Heart right ventricle (tissue), 16 donors: Measurements from ENCODE around the gene OR10AD1. TPM values are rescaled to one million over a fixed set of nuclear protein-coding genes. Genes with fewer than 3 reads are reported as not detected.

ENCODE experiments used
- ATAC-seq, 8 donors: fragments of 200-7000 bp; cut with Tn5 transposase; one replicate each; pipeline ENCODE4 v1.9.1; 2020; ENCODE audit warnings: mild to moderate bottlenecking in 8 of 8, moderate library complexity in 8 of 8, moderate number of reproducible peaks in 1 of 8
- DNase-seq, 2 donors: peaks; one replicate each; pipeline ENCODE4 v3.0.0-alpha.2; 2020
- H3K27ac ChIP-seq, 10 donors: fragments of 200-600 bp; sonication (generic) in 2 of 10; one replicate each; pipeline versions ENCODE4 v1.5.0 to v1.8.0; 2020 to 2022; ENCODE audit warnings: mild to moderate bottlenecking in 3 of 10
- H3K27me3 ChIP-seq, 7 donors: fragments of 200-600 bp; one replicate each; pipeline ENCODE4 v1.8.0; 2021 to 2022; ENCODE audit warnings: mild to moderate bottlenecking in 2 of 7
- H3K36me3 ChIP-seq, 9 donors: fragments of 200-600 bp; sonication (generic) in 1 of 9; one replicate each; pipeline versions ENCODE4 v1.5.0 to v1.8.0; 2020 to 2022; ENCODE audit warnings: mild to moderate bottlenecking in 2 of 9
- H3K4me1 ChIP-seq, 9 donors: fragments of 200-600 bp; sonication (generic) in 1 of 9; one replicate each; pipeline versions ENCODE4 v1.5.0 to v1.8.0; 2020 to 2022; ENCODE audit warnings: mild to moderate bottlenecking in 4 of 9
- H3K4me3 ChIP-seq, 10 donors: fragments of 200-600 bp; sonication (generic) in 2 of 10; one replicate each; pipeline versions ENCODE4 v1.5.0 to v1.8.0; 2020 to 2022; ENCODE audit warnings: mild to moderate bottlenecking in 7 of 10, moderate library complexity in 2 of 10
- H3K9me3 ChIP-seq, 11 donors: fragments of 200-600 bp in 10 of 11; sonication (generic) in 2 of 11; one replicate each; pipeline versions ENCODE4 v1.5.0 to v1.8.0; 2013 to 2022; ENCODE audit warnings: mild to moderate bottlenecking in 2 of 11, control low read depth in 1 of 11, moderate library complexity in 1 of 11
- CTCF ChIP-seq, 9 donors: fragments of 200-600 bp; sonication (generic) in 2 of 9; IDR thresholded peaks; one replicate each; pipeline versions ENCODE4 v1.5.0 to v1.8.0; 2021 to 2022; ENCODE audit warnings: antibody characterized with exemption in 9 of 9, mild to moderate bottlenecking in 5 of 9, moderate library complexity in 1 of 9
- WGBS, 2 donors: extraction: QIAGEN DNeasy Blood & Tissue Kit; methylation state at CpG; one replicate each; pipeline ENCODE4 v1.1.7; 2013; ENCODE audit warnings: inconsistent platforms in 1 of 2; 5-methylcytosine and 5-hydroxymethylcytosine counted together
- intact Hi-C, 10 donors: fragments of 100-400 bp; cut with DNase I; formaldehyde crosslinking; loops; one replicate each; pipeline versions ENCODE4 v1.11.1 to v1.14.2; 2022
- polyA plus RNA-seq, 2 donors: library from polyadenylated mRNA; stranded (reverse); fragments of 200-250 nt; gene quantifications; one replicate each; pipeline ENCODE4 v1.2.3, GENCODE V29; 2013
- total RNA-seq, 10 donors: library from RNA; stranded (reverse); fragmentation: NEBNext Ultra II Directional in 3 of 10; extraction: Animal tissue kit (Norgen Biotek cat#: 25700) in 3 of 10; gene quantifications; one replicate each; pipeline versions ENCODE4 v1.2.1 to v1.2.4, GENCODE V29; 2021 to 2023
- donor health status: Arrhythmogenic right ventricular cardiomyopathy.
- donor health status: ischemic (EF 13 %, LVEDD 7.1; RV severe dilation, severe dysfunction).
- donor health status: healthy with polysubstance abuse.
- donor health status: DM: no; HTN: yes; CAD: no.
- donor health status: DM: no; HTN: no; CAD: no.
- donor health status: ischemic (EF 25% LVEDD 6.9; RV normal size, moderate dysfunction).
- donor health status: ischemic (EF 25% LVEDD 5.7; RV mildly dilated, moderate dysfunction).
- donor health status: healthy.
- donor health status: DM: yes; HTN: yes; CAD: no.
- donor health status: Ischemic cardiomyopathy.
- donor health status: ischemic (EF 35%, LVEDD 5.7; RV mildly dilated, moderate dysfunction).
- donor health status: nonischemic (EF 11% LVEDD 7.7; RV severe dilation, severe dysfunction).
- donor health status: DM: yes; HTN: yes; CAD: no.
- donor health status: PGD.
- donor health status: ischemic (EF 29% LVEDD 5.4; RV normal size, mild dysfunction).
- donor health status: nonischemic (EF 23%, LVEDD 6.1; RV moderate dilation, normal function).

OR10AD1 gene
- total and polyA plus RNA-seq, 12 donors = not detected

- no peak for TF ChIP-seq CTCF (IDR thresholded peaks at IDR 0.05)
- Histone ChIP-seq H3K27ac (no peak overlapping the region), H3K4me3 (no peak overlapping the region), H3K27me3 (peaks cover 0 to 12% (median 0%) of the 10 kb centered on the region in 7 donors), H3K4me1 (peaks cover 0 to 25% (median 19%) of the 10 kb centered on the region in 9 donors), H3K36me3 (no peaks in the 10 kb centered on the region), H3K9me3 (no peaks in the 10 kb centered on the region)
- DNase-seq (no peak), ATAC-seq (no peak)
- intact Hi-C loops = loop anchor here in 4 of 10 donors (5.0 to 10.0 kb wide), 5 partner anchors 110 to 420 kb away; partner anchors contain the start of gene ZNF641 (in 4 of the 4)
- 45 to 73% methylated on average over 1 of the region's 1 CpG for whole genome bisulfite sequencing, 2 donors
Observed at GRCh38 chr12:48194799-48195201, 8.3 kb downstream of the OR10AD1 start.

- ATAC-seq = no peak
- no peak overlapping the region for H3K4me3 ChIP-seq
- H3K36me3 ChIP-seq = no peaks in the 10 kb centered on the region
- H3K9me3 ChIP-seq = no peaks in the 10 kb centered on the region
- peaks cover 0 to 14% (median 8%) of the 10 kb centered on the region in 9 donors for H3K4me1 ChIP-seq
- WGBS, 2 donors = 52 to 68% methylated on average over 2 of the region's 2 CpGs
- TF ChIP-seq CTCF (IDR thresholded peaks at IDR 0.05) = no peak
- no peak for DNase-seq
- intact Hi-C loops = loop anchor here in 2 of 10 donors (10.0 kb wide), 3 partner anchors 109 to 421 kb away; partner anchors contain the start of gene ZNF641 (in 1 of the 2)
- H3K27me3 ChIP-seq = peaks cover 0 to 13% (median 0%) of the 10 kb centered on the region in 7 donors
- H3K27ac ChIP-seq = no peak overlapping the region
Observed at GRCh38 chr12:48193623-48194022, 9.5 kb downstream of the OR10AD1 start.

GRCh38 chr12:48192861-48193260 lies 10.2 kb downstream of the OR10AD1 start:
- H3K27me3 ChIP-seq = peaks cover 0 to 13% (median 0%) of the 10 kb centered on the region in 7 donors
- no peaks in the 10 kb centered on the region for H3K36me3 ChIP-seq
- intact Hi-C loops = loop anchor here in 2 of 10 donors (10.0 kb wide), 3 partner anchors 108 to 422 kb away; partner anchors contain the start of gene ZNF641 (in 1 of the 2)
- no peak for TF ChIP-seq CTCF (IDR thresholded peaks at IDR 0.05)
- no peaks in the 10 kb centered on the region for H3K9me3 ChIP-seq
- peaks cover 0 to 14% (median 8%) of the 10 kb centered on the region in 9 donors for H3K4me1 ChIP-seq
- no peak overlapping the region for H3K4me3 ChIP-seq
- no peak for DNase-seq
- H3K27ac ChIP-seq = no peak overlapping the region
- ATAC-seq = no peak
- 80 to 81% methylated on average over 1 of the region's 1 CpG for WGBS, 2 donors

GRCh38 chr12:48191096-48191495 lies 12.0 kb downstream of the OR10AD1 start:
- Histone ChIP-seq H3K36me3 (no peaks in the 10 kb centered on the region), H3K27me3 (peaks cover 0 to 14% (median 0%) of the 10 kb centered on the region in 7 donors), H3K4me3 (no peak overlapping the region), H3K4me1 (peaks cover 0 to 6% (median 0%) of the 10 kb centered on the region in 9 donors), H3K27ac (no peak overlapping the region), H3K9me3 (no peaks in the 10 kb centered on the region)
- DNase-seq (no peak), ATAC-seq (no peak)
- intact Hi-C loops = loop anchor here in 2 of 10 donors (10.0 kb wide), 3 partner anchors 106 to 424 kb away; partner anchors contain the start of gene ZNF641 (in 1 of the 2)
- no peak for TF ChIP-seq CTCF (IDR thresholded peaks at IDR 0.05)
